ENCODE measurements around the gene MAGEA8.
"Not testable (repeated sequence)": the region's sequence is repeated elsewhere in the genome, so short reads cannot be mapped to it uniquely, and the experiment has no call there.

DNA sequence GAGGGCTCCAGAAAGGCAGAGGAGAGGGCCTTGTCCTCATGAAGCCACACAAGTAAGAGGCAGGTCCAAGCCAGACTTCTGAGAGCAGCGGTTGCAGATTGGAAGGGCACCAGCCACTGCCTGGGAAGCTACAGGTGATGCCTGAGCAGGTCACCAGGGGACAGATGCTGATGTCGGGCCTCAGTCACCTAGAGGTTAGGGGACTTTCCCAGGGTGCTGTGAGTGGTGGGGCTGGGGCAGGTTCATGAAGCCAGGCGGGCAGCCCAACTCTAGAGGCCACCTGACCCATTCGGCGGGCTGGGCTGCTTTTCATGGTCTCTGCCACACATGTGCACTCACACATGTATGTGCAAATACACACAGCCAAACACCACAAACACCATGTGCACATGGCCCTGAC, 52.0 kb downstream of the MAGEA8 start:
- TF ChIP-seq, protein P1, sequence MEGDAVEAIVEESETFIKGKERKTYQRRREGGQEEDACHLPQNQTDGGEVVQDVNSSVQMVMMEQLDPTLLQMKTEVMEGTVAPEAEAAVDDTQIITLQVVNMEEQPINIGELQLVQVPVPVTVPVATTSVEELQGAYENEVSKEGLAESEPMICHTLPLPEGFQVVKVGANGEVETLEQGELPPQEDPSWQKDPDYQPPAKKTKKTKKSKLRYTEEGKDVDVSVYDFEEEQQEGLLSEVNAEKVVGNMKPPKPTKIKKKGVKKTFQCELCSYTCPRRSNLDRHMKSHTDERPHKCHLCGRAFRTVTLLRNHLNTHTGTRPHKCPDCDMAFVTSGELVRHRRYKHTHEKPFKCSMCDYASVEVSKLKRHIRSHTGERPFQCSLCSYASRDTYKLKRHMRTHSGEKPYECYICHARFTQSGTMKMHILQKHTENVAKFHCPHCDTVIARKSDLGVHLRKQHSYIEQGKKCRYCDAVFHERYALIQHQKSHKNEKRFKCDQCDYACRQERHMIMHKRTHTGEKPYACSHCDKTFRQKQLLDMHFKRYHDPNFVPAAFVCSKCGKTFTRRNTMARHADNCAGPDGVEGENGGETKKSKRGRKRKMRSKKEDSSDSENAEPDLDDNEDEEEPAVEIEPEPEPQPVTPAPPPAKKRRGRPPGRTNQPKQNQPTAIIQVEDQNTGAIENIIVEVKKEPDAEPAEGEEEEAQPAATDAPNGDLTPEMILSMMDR (IDR thresholded peaks at IDR 0.05; ENCODE audit: poor library complexity): not testable (repeated sequence)
- not testable (repeated sequence) for TF ChIP-seq EZH2 (IDR thresholded peaks at IDR 0.05; ENCODE audit: borderline replicate concordance)

All from hepatocyte (in vitro differentiated cells).